HG03025 (cell line): ENCODE results near the gene NALCN.
A peak's percentile ranks its signal among the peaks of the same experiment; 100 is the strongest.

Experiments used
- ATAC-seq: cut with Tn5 transposase; IDR thresholded peaks from one replicate; pipeline ENCODE4 v1.9.1; 2021; ENCODE audit warnings: mild to moderate bottlenecking, moderate library complexity; ENCODE audit not compliant: unreplicated experiment, low FRiP score

Gene NALCN

GRCh38 chr13:101144808-101145419, 271.4 kb downstream of the NALCN start:
- ATAC-seq: peak; percentile 72

GRCh38 chr13:101140936-101141335, 275.4 kb downstream of the NALCN start:
- no peak for ATAC-seq

DNA sequence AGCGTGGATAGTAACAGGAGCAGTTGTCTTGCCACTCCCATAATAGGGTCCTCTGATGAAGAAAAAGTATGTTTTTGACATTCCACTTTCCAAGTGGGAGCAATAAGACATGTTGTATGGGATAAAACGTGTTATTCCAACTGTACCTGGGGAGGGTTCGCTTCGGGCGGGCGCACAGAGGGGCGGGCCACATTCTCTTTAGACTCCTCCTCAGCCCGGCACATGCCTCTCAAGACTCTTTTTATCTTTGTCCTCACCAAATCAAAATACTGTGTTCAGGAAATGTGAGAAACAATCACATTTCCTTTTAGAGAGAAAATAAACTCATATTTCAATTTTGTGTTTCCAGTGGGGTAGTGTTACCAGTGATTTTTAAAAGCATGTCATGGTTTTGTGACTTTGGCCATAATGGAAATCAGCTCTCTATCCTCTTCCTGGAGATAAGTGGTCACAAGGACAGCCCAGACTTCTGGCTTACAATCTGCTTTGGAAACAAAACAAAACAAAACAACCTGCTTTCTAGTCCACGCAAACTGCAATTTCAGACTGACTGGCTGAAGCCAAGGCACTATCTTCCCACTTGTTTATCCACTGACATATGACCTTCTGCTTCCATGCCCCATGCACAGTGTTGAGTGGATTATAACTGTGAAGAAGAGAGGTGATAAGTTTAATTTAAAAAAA, 276.1 kb downstream of the NALCN start:
- ATAC-seq: no peak

GRCh38 chr13:101139081-101139480, 277.2 kb downstream of the NALCN start:
- ATAC-seq: no peak

GRCh38 chr13:101127741-101128353, 288.5 kb downstream of the NALCN start:
- peak; percentile 51 for ATAC-seq

- ATAC-seq: no peak
Observed at GRCh38 chr13:101123028-101123427, 293.3 kb downstream of the NALCN start.

DNA sequence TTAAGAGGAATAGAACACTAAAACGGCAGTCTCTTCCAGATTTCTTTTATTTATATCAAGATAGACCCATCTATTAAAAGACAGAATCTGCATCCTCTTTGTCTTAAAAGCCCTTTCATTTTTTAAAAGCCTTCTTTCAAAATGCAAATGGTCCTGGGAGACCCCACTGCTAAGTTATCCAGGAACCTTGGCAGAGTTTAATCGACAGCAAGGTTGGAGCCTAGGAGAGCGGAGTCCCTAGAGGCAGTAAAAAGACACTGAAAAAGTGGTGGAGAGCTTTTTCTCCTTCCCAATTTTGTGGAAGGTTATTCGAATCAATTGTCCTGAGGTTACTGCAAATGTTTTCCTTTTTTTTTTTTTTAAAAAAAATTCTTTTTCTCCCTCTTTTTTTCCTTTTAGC, 294.7 kb downstream of the NALCN start:
- ATAC-seq: no peak

DNA sequence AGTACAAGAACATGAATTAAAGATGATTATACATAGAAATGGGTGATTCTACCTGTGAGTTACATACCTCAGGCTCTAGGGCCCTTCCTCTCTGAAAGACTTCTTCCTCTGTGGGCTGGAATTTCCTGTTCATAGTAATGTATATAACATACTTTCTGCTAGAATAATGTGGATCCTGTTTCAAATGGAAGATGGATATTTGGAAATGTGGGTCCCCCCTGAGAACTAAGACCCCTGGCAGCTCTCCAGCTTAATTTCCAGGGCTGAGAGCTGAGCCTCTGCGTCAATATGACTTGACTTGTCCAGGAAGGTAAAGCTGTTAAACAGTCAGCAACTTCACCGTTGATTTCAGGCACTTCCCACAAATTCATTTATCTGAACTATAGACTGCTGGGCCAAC, 296.3 kb downstream of the NALCN start:
- ATAC-seq: no peak

DNA sequence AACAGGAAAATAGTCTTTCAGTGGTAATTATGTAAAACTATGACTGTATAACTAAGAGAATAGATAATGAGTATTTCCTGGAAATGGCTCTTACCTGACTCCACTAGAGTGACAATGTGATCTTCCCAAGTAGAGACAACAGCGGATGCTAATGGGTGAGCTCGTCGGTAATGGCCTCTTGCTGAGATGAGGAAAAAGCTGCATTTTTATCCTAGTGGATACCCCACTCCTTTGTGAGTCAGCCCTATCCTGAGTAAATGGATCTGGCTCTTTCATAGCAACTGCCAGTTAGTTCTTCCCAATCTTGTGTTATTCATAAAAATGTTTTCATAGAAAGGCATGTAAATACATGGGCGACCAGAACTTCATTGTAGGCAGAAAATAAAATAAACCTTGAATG, 299.5 kb downstream of the NALCN start:
- no peak for ATAC-seq

DNA sequence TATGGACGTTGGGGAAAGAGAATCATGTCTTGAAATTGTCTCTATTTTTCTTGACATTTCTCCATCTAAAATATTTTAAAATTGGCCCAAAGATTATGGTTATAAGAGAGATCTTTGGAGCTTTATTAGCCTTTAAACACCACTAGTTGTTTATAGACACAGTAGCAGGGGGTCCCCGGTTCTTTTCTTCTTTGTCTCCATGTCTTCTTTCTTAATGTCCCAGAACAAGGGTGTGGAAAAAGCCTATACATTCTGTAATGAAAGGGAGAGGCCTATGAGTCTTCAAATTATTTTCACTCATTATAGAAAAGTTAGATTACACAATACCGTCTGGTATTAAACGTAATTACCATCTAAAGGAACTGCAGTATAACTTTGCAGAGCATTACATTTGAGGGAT, 300.0 kb downstream of the NALCN start:
- no peak for ATAC-seq

GRCh38 chr13:101115762-101116171, 300.5 kb downstream of the NALCN start:
- no peak for ATAC-seq

GRCh38 chr13:101111894-101112293, 304.4 kb downstream of the NALCN start:
- ATAC-seq: no peak

GRCh38 chr13:101109005-101109404, 307.3 kb downstream of the NALCN start:
- ATAC-seq: no peak

DNA sequence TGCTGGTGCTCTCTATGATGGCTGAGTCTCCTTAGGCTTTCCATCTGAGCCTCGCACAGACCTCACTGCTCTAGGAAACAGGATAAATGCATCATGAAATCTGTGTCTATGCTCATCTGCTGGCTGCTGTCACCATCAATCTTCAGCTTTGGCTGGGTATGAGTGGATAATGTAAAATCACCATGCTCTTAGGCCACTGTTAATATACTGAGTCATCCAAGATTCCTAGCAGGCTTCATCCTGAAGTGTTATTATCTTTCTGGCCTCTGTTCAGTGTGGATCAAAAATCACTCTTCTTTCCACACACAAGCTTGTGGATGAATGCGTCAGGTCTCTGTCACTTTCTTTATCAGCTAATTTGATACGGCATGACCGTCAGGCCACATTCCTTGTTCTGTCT, 317.4 kb downstream of the NALCN start:
- ATAC-seq: no peak

DNA sequence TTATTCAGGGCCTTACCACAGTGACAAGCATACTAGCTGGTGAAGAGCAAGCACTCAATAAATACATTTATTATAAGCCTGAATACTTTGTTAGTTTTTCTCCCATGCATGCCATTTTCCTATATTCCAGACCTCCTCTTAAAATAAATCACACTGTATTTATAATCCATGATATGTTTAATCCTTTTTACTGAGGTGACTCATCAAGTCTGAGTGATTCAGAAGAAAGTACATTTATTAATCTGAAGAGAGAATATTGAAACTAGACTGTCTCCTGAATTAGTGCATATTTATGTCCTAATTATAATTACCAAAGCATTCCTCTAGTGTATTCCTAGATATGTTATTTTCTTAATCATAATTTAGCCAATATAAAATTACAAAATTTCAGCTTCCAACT, 323.3 kb downstream of the NALCN start:
- ATAC-seq: no peak

DNA sequence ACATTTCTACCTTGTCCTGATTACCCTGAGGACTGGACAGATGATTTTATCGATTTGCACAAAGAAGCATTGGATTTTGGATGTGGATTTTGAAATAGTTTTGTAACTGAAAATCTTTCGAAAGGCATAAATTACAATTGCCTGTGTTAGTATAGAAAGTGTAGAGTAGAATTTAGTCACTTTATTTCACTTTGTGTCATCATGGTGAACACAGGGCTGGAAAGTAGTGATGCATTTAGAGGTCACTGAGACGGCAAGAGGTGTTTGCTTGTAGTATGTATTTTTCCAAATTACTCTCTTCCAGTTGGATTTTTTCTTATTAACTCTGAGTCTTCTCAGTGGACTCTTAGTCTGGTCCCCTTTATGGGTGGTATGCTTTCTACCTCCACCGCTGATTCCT, 326.0 kb downstream of the NALCN start:
- no peak for ATAC-seq

DNA sequence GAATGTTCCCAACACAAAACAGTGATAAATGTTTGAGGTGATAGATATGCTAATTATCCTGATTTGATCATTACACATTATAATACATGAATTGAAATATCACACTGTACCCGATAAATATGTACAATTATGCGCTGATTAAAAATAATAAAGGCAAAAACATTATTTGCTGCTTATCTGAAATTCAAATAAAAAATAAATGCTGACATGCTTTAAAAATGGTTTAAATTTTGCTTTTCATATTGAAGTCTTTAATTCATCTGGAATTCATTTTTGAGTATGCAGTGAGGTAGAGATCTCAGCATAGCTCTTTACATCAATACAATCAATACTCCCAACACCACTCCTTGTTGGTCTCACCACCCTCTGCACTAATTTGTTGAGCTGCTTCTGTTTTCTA, 330.8 kb downstream of the NALCN start:
- ATAC-seq: no peak

DNA sequence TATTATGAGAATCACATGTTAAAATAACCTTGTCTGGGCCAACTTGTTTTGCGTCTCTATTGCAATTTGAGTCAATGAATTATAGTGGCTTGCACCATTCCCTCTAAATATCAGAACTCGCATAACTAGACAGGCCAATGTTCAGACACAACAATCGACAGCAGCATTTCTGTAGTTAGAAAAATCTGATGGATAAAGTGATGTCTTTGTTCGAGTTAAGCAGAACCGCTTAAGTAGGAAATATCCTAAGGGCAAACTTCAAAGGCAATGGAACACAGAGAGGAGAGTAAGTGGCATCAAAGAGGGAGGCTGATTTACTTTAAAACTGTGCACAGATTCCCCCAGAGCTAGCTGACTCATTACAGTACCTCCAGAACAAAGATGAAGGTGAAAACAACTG, 333.9 kb downstream of the NALCN start:
- no peak for ATAC-seq

GRCh38 chr13:101080616-101081015, 335.7 kb downstream of the NALCN start:
- ATAC-seq: no peak

DNA sequence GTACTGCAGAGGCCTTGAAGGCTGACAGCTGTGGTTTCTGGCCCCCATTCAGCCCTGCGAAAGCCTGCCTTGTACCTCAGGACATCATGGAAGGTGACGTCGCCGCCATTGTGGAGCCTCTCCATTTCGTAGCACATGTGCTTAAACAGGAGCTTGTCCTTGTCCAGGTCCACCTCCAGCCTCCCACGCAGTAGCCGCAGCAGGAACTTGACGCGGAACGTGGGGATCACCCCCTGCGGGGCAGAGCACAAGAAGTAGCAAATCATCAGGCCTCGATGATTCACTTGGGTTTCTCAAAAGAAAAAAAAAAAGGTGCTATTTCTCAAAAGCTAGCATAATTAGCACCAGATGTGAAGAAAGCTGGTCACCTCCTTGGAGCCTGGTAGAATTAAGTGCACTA, 351.0 kb downstream of the NALCN start:
- ATAC-seq: no peak

GRCh38 chr13:101059793-101060192, 356.5 kb downstream of the NALCN start:
- ATAC-seq: no peak

GRCh38 chr13:101058841-101059240, 357.5 kb downstream of the NALCN start:
- no peak for ATAC-seq
